Astrocyte of the spinal cord (primary cell): ENCODE measurements around the gene TET2.

Source experiments
- DNase-seq: peaks from one replicate; pipeline ENCODE4 v3.0.0; 2011; ENCODE audit warnings: low read depth, low spot score
- H3K4me3 ChIP-seq: 2 replicates; pipeline ENCODE4 v1.5.1; 2011; ENCODE audit warnings: low read depth, mild to moderate bottlenecking, low read length, moderate library complexity
- CTCF ChIP-seq: IDR thresholded peaks from 2 replicates; pipeline ENCODE4 v1.5.1; 2012; ENCODE audit warnings: low read depth, mild to moderate bottlenecking, low read length, inconsistent platforms
- in situ Hi-C: cut with HindIII; loops from 2 replicates; pipeline ENCODE4 v1.10.0; 2017; ENCODE audit warnings: low sequenced_read_pairs

TET2 gene

GRCh38 chr4:105232374-105232773 lies 85.7 kb downstream of the TET2 start:
- DNase-seq = no peak
- TF ChIP-seq CTCF = no peak
- no peak overlapping the region for H3K4me3 ChIP-seq
- in situ Hi-C loops = no loop called here

- no peak for TF ChIP-seq CTCF
- in situ Hi-C loops = no loop called here
- no peak overlapping the region for H3K4me3 ChIP-seq
- DNase-seq = peak; percentile 10
Observed at GRCh38 chr4:105234582-105234981, 87.9 kb downstream of the TET2 start.

- H3K4me3 ChIP-seq = no peak overlapping the region
- no peak for DNase-seq
- no peak for TF ChIP-seq CTCF
- in situ Hi-C loops = no loop called here
Observed at GRCh38 chr4:105236202-105236915, 89.7 kb downstream of the TET2 start.

- no peak overlapping the region for H3K4me3 ChIP-seq
- in situ Hi-C loops = no loop called here
- TF ChIP-seq CTCF = no peak
- DNase-seq = no peak
Observed at GRCh38 chr4:105236916-105237311, 90.2 kb downstream of the TET2 start.

- no peak overlapping the region for H3K4me3 ChIP-seq
- TF ChIP-seq CTCF = no peak
- in situ Hi-C loops = no loop called here
- no peak for DNase-seq
Observed at GRCh38 chr4:105240037-105240436, 93.4 kb downstream of the TET2 start.

- in situ Hi-C loops = no loop called here
- TF ChIP-seq CTCF = no peak
- H3K4me3 ChIP-seq = no peak overlapping the region
- DNase-seq = no peak
Observed at GRCh38 chr4:105241451-105241850, 94.8 kb downstream of the TET2 start.
